Trophoblast cell (in vitro differentiated cells and primary cell): ENCODE results near the gene ALG2.

ENCODE experiments used
- DNase-seq, 2 donors: peaks; one replicate each; pipeline ENCODE4 v3.0.0-alpha.2; 2016
- H2AFZ ChIP-seq: 2 replicates; pipeline ENCODE4 v1.6.1; 2013; ENCODE audit warnings: low read length, moderate library complexity, mild to moderate bottlenecking; ENCODE audit not compliant: insufficient read depth, poor library complexity
- H2AK5ac ChIP-seq: 2 replicates; pipeline ENCODE4 v1.6.1; 2013; ENCODE audit warnings: mild to moderate bottlenecking, low read length
- H2BK120ac ChIP-seq: 2 replicates; pipeline ENCODE4 v1.6.1; 2013; ENCODE audit warnings: low read length, mild to moderate bottlenecking, moderate library complexity; ENCODE audit not compliant: insufficient read depth, poor library complexity
- H2BK12ac ChIP-seq: 2 replicates; pipeline ENCODE4 v1.6.1; 2013; ENCODE audit warnings: mild to moderate bottlenecking, low read length, moderate library complexity
- H2BK5ac ChIP-seq: 2 replicates; pipeline ENCODE4 v1.6.1; 2013; ENCODE audit warnings: low read length, low read depth, moderate library complexity, mild to moderate bottlenecking; ENCODE audit not compliant: poor library complexity
- H3K14ac ChIP-seq: 2 replicates; pipeline ENCODE4 v1.6.1; 2013; ENCODE audit warnings: mild to moderate bottlenecking, low read length
- H3K18ac ChIP-seq: 2 replicates; pipeline ENCODE4 v1.6.1; 2013; ENCODE audit warnings: mild to moderate bottlenecking, low read length
- H3K23ac ChIP-seq: 2 replicates; pipeline ENCODE4 v1.6.1; 2013; ENCODE audit warnings: low read length
- H3K27ac ChIP-seq: 2 replicates; pipeline ENCODE4 v1.5.1; 2013; ENCODE audit warnings: low read depth, mild to moderate bottlenecking, inconsistent platforms, low read length, moderate library complexity
- H3K27me3 ChIP-seq: 2 replicates; pipeline ENCODE4 v1.6.1; 2013; ENCODE audit warnings: inconsistent platforms, mild to moderate bottlenecking, low read length, moderate library complexity; ENCODE audit not compliant: insufficient read depth
- H3K36me3 ChIP-seq, 2 experiments: 1 replicate in 1 of 2; 2 replicates in 1 of 2; pipeline ENCODE4 v1.6.1; 2013; ENCODE audit warnings: low read length in 2 of 2, mild to moderate bottlenecking in 2 of 2, moderate library complexity in 1 of 2; ENCODE audit not compliant: insufficient read depth in 2 of 2, control insufficient read depth in 1 of 2
- H3K4ac ChIP-seq: 2 replicates; pipeline ENCODE4 v1.6.1; 2013; ENCODE audit warnings: low read depth, mild to moderate bottlenecking, low read length, moderate library complexity
- H3K4me1 ChIP-seq, 2 experiments: 1 replicate in 1 of 2; 2 replicates in 1 of 2; pipeline ENCODE4 v1.6.1; 2013; ENCODE audit warnings: low read length in 2 of 2, mild to moderate bottlenecking in 2 of 2, moderate library complexity in 1 of 2; ENCODE audit not compliant: insufficient read depth in 2 of 2, control insufficient read depth in 1 of 2
- H3K4me2 ChIP-seq: 2 replicates; pipeline ENCODE4 v1.6.1; 2013; ENCODE audit warnings: inconsistent platforms, mild to moderate bottlenecking, low read length, moderate library complexity
- H3K4me3 ChIP-seq: 2 replicates; pipeline ENCODE4 v1.5.1; 2013; ENCODE audit warnings: mild to moderate bottlenecking, low read depth, low read length, inconsistent platforms
- H3K79me1 ChIP-seq: one replicate; pipeline ENCODE4 v1.6.1; 2013; ENCODE audit warnings: low read length
- H3K79me2 ChIP-seq: 2 replicates; pipeline ENCODE4 v1.6.1; 2013; ENCODE audit warnings: low read length, mild to moderate bottlenecking; ENCODE audit not compliant: control insufficient read depth, insufficient read depth, poor library complexity
- H3K9ac ChIP-seq: 2 replicates; pipeline ENCODE4 v1.6.1; 2013; ENCODE audit warnings: mild to moderate bottlenecking, low read length
- H3K9me3 ChIP-seq: 2 replicates; pipeline ENCODE4 v1.6.1; 2013; ENCODE audit warnings: low read depth, mild to moderate bottlenecking, control low read depth, inconsistent platforms, low read length; ENCODE audit not compliant: insufficient read depth
- H4K12ac ChIP-seq: 2 replicates; pipeline ENCODE4 v1.6.1; 2013; ENCODE audit warnings: low read depth, mild to moderate bottlenecking, low read length, moderate library complexity
- H4K8ac ChIP-seq: 2 replicates; pipeline ENCODE4 v1.6.1; 2013; ENCODE audit warnings: low read depth, mild to moderate bottlenecking, low read length, moderate library complexity
- H4K91ac ChIP-seq: one replicate; pipeline ENCODE4 v1.6.1; 2013; ENCODE audit warnings: low read depth, mild to moderate bottlenecking, low read length, moderate library complexity
- WGBS: extraction: QIAGEN DNeasy Blood & Tissue Kit; methylation state at CpG from one replicate; pipeline ENCODE4 v1.1.7; 2013; ENCODE audit warnings: missing lambda C conversion rate; ENCODE audit not compliant: insufficient read length, insufficient coverage; ENCODE audit errors: extremely low coverage; 5-methylcytosine and 5-hydroxymethylcytosine counted together

ALG2 gene

GRCh38 chr9:99213197-99213596 is 8.5 kb downstream of the ALG2 start:
- Histone ChIP-seq H3K4ac (no peak overlapping the region), H3K79me2 (no peaks in the 10 kb centered on the region)

GRCh38 chr9:99211746-99212145 is 10.0 kb downstream of the ALG2 start:
- Histone ChIP-seq H4K12ac (no peak overlapping the region), H2BK12ac (no peak overlapping the region), H3K9ac (no peak overlapping the region), H3K23ac (no peak overlapping the region), H3K36me3 (peaks cover 0 to 1% of the 10 kb centered on the region in 2 experiments), H3K79me1 (no peaks in the 10 kb centered on the region), H3K4ac (no peak overlapping the region), H2BK5ac (no peak overlapping the region), H3K4me2 (no peak overlapping the region), H4K8ac (no peak overlapping the region), H3K4me1 (no peaks in the 10 kb centered on the region), H4K91ac (no peak overlapping the region), H2AFZ (no peak overlapping the region), H2BK120ac (no peak overlapping the region), H3K27me3 (no peaks in the 10 kb centered on the region), H3K9me3 (peaks cover 4% of the 10 kb centered on the region), H2AK5ac (no peak overlapping the region), H3K79me2 (no peaks in the 10 kb centered on the region), H3K4me3 (peak overlapping the region; percentile 14), H3K14ac (no peak overlapping the region), H3K18ac (no peak overlapping the region), H3K27ac (no peak overlapping the region)
- DNase-seq: no peak
- WGBS: no CpG with 5 or more reads among the region's 1 CpG

More at GRCh38 chr9:99213197-99213596, 8.5 kb downstream of the ALG2 start:
- H4K91ac ChIP-seq: no peak overlapping the region
- H3K36me3 ChIP-seq: peaks cover 4 to 6% of the 10 kb centered on the region in 2 experiments
- H3K23ac ChIP-seq: no peak overlapping the region
- H3K9me3 ChIP-seq: peaks cover 4% of the 10 kb centered on the region
- H3K4me1 ChIP-seq: no peaks in the 10 kb centered on the region
- no peak overlapping the region for H4K12ac ChIP-seq
- no peaks in the 10 kb centered on the region for H3K27me3 ChIP-seq
- H2AFZ ChIP-seq: no peak overlapping the region
- H3K9ac ChIP-seq: no peak overlapping the region
- H3K14ac ChIP-seq: no peak overlapping the region
- H3K4me3 ChIP-seq: no peak overlapping the region
- no peak overlapping the region for H3K18ac ChIP-seq
- H3K79me1 ChIP-seq: no peaks in the 10 kb centered on the region
- H3K27ac ChIP-seq: no peak overlapping the region
- H4K8ac ChIP-seq: no peak overlapping the region
- no peak overlapping the region for H3K4me2 ChIP-seq
- no peak overlapping the region for H2BK12ac ChIP-seq
- DNase-seq: no peak
- H2AK5ac ChIP-seq: no peak overlapping the region
- no CpG with 5 or more reads among the region's 1 CpG for WGBS
- no peak overlapping the region for H2BK5ac ChIP-seq
- no peak overlapping the region for H2BK120ac ChIP-seq

DNA sequence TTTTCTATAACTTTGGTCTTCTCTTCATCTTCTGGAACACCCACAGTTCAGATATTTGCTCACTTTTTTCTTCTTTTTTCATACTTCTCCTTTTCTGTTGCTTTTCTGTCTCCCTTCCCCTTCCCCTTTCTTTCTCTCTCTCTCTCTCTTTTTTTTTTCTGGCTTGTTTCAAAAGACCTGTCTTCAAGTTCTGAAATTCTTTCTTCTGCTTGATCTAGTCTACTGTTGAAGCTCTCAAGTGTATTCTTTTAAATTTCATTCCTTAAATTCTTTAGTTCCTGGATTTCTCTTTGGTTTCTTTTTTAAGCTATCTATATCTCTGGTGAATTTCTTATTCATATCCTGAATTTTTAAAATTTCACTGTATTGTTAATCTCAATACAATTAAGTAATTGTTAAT is 11.2 kb downstream of the ALG2 start:
- Histone ChIP-seq H2BK5ac (no peak overlapping the region), H3K36me3 (no peaks in the 10 kb centered on the region), H2BK12ac (no peak overlapping the region), H3K14ac (no peak overlapping the region), H2BK120ac (no peak overlapping the region), H3K4me2 (no peak overlapping the region), H4K12ac (no peak overlapping the region), H4K91ac (no peak overlapping the region), H3K27ac (no peak overlapping the region), H3K79me2 (no peaks in the 10 kb centered on the region), H3K4me3 (no peak overlapping the region), H3K9me3 (peaks cover 4% of the 10 kb centered on the region), H3K9ac (no peak overlapping the region), H3K18ac (no peak overlapping the region), H3K79me1 (no peaks in the 10 kb centered on the region), H3K4me1 (no peaks in the 10 kb centered on the region), H3K27me3 (no peaks in the 10 kb centered on the region), H2AK5ac (no peak overlapping the region), H3K23ac (no peak overlapping the region), H4K8ac (no peak overlapping the region), H3K4ac (no peak overlapping the region), H2AFZ (no peak overlapping the region)
- no peak for DNase-seq

- Histone ChIP-seq H2BK120ac (no peak overlapping the region), H2BK12ac (no peak overlapping the region), H3K18ac (no peak overlapping the region), H3K23ac (no peak overlapping the region), H3K4me2 (no peak overlapping the region), H3K27me3 (no peaks in the 10 kb centered on the region), H3K27ac (no peak overlapping the region), H3K79me1 (no peaks in the 10 kb centered on the region), H4K8ac (no peak overlapping the region), H3K9ac (no peak overlapping the region), H4K12ac (no peak overlapping the region), H2AK5ac (no peak overlapping the region), H3K9me3 (no peaks in the 10 kb centered on the region), H2BK5ac (no peak overlapping the region), H3K4me3 (no peak overlapping the region), H3K4me1 (no peaks in the 10 kb centered on the region), H2AFZ (no peak overlapping the region), H4K91ac (no peak overlapping the region), H3K79me2 (no peaks in the 10 kb centered on the region), H3K14ac (no peak overlapping the region), H3K36me3 (no peaks in the 10 kb centered on the region), H3K4ac (no peak overlapping the region)
- no peak for DNase-seq
- no CpG with 5 or more reads among the region's 5 CpGs for WGBS
These were observed 20.1 kb downstream of the ALG2 start for GRCh38 chr9:99201603-99202002.
